Neuronal stem cell (in vitro differentiated cells): ENCODE measurements around the gene IL36RN. TPM values are rescaled to one million over a fixed set of nuclear protein-coding genes. Genes with fewer than 3 reads are reported as not detected.

Source experiments
- DNase-seq: peaks from one replicate; pipeline ENCODE4 v3.0.0-alpha.2; 2013; ENCODE audit warnings: low spot score
- H2AFZ ChIP-seq: one replicate; pipeline ENCODE4 v1.6.1; 2013; ENCODE audit warnings: mild to moderate bottlenecking, low read length, inconsistent platforms
- H2AK5ac ChIP-seq: 2 replicates; pipeline ENCODE4 v1.6.1; 2013; ENCODE audit warnings: low read depth, mild to moderate bottlenecking, inconsistent platforms, low read length, moderate library complexity, mixed read lengths
- H2BK120ac ChIP-seq: 2 replicates; pipeline ENCODE4 v1.6.1; 2013; ENCODE audit warnings: low read depth, mild to moderate bottlenecking, inconsistent platforms, low read length, moderate library complexity, mixed read lengths
- H2BK12ac ChIP-seq: one replicate; pipeline ENCODE4 v1.6.1; 2013; ENCODE audit warnings: low read length, inconsistent platforms
- H2BK15ac ChIP-seq: 2 replicates; pipeline ENCODE4 v1.6.1; 2013; ENCODE audit warnings: mild to moderate bottlenecking, low read length, inconsistent platforms, mixed read lengths
- H2BK5ac ChIP-seq: one replicate; pipeline ENCODE4 v1.6.1; 2013; ENCODE audit warnings: inconsistent platforms, mild to moderate bottlenecking, low read length, moderate library complexity
- H3K14ac ChIP-seq: one replicate; pipeline ENCODE4 v1.6.1; 2013; ENCODE audit warnings: low read length, inconsistent platforms
- H3K18ac ChIP-seq: 2 replicates; pipeline ENCODE4 v1.6.1; 2013; ENCODE audit warnings: low read length, inconsistent platforms
- H3K23ac ChIP-seq: 2 replicates; pipeline ENCODE4 v1.6.1; 2013; ENCODE audit warnings: low read depth, mild to moderate bottlenecking, mixed read lengths, low read length, inconsistent platforms; ENCODE audit not compliant: poor library complexity
- H3K27ac ChIP-seq: replicated peaks from 3 replicates; pipeline ENCODE4 v1.5.1; 2013; ENCODE audit warnings: low read length, inconsistent platforms
- H3K27me3 ChIP-seq, 3 experiments: 2 replicates each; pipeline ENCODE4 v1.6.1; 2013; ENCODE audit warnings: low read length in 3 of 3, mild to moderate bottlenecking in 2 of 3, inconsistent platforms in 1 of 3, low read depth in 1 of 3, mixed read lengths in 1 of 3, moderate library complexity in 1 of 3; ENCODE audit not compliant: control insufficient read depth in 3 of 3, insufficient read depth in 3 of 3
- H3K36me3 ChIP-seq, 2 donors: replicated peaks in 1 of 2; 2 replicates each; pipeline ENCODE4 v1.6.1; 2013; ENCODE audit warnings: low read length in 2 of 2; ENCODE audit not compliant: control insufficient read depth in 2 of 2, insufficient read depth in 2 of 2
- H3K4ac ChIP-seq: 2 replicates; pipeline ENCODE4 v1.6.1; 2013; ENCODE audit warnings: inconsistent platforms, mild to moderate bottlenecking, low read length, moderate library complexity
- H3K4me1 ChIP-seq, 2 donors: 1 replicate in 1 of 2; 2 replicates in 1 of 2; pipeline ENCODE4 v1.6.1; 2013; ENCODE audit warnings: low read length in 2 of 2, low read depth in 1 of 2; ENCODE audit not compliant: control insufficient read depth in 2 of 2, insufficient read depth in 1 of 2
- H3K4me2 ChIP-seq: one replicate; pipeline ENCODE4 v1.6.1; 2013; ENCODE audit warnings: mild to moderate bottlenecking, low read length, inconsistent platforms; ENCODE audit not compliant: insufficient read depth, poor library complexity, severe bottlenecking
- H3K4me3 ChIP-seq, 2 donors: 2 replicates each; pipeline ENCODE4 v1.5.1; 2013; ENCODE audit warnings: low read length in 2 of 2, mild to moderate bottlenecking in 2 of 2, inconsistent platforms in 1 of 2, moderate library complexity in 1 of 2
- H3K79me1 ChIP-seq: one replicate; pipeline ENCODE4 v1.6.1; 2013; ENCODE audit warnings: low read depth, mild to moderate bottlenecking, inconsistent platforms, low read length, moderate library complexity
- H3K9ac ChIP-seq: one replicate; pipeline ENCODE4 v1.6.1; 2013; ENCODE audit warnings: mild to moderate bottlenecking, low read depth, low read length, inconsistent platforms; ENCODE audit not compliant: poor library complexity
- H3K9me3 ChIP-seq, 2 donors: replicated peaks in 1 of 2; 2 replicates each; pipeline versions ENCODE3 to v1.6.1; 2013; ENCODE audit warnings: low read length in 2 of 2, mild to moderate bottlenecking in 2 of 2, inconsistent platforms in 1 of 2, low read depth in 1 of 2, mixed read lengths in 1 of 2, moderate library complexity in 1 of 2; ENCODE audit not compliant: control insufficient read depth in 2 of 2, insufficient read depth in 1 of 2
- H4K8ac ChIP-seq: one replicate; pipeline ENCODE4 v1.6.1; 2013; ENCODE audit warnings: low read depth, mild to moderate bottlenecking, inconsistent platforms, low read length, moderate library complexity
- H4K91ac ChIP-seq: one replicate; pipeline ENCODE4 v1.6.1; 2013; ENCODE audit warnings: low read length, low read depth, mild to moderate bottlenecking, inconsistent platforms; ENCODE audit not compliant: poor library complexity
- WGBS, 2 donors: extraction: QIAGEN DNeasy Blood & Tissue Kit; methylation state at CpG; one replicate each; pipeline ENCODE4 v1.1.7; 2013; ENCODE audit warnings: missing lambda C conversion rate in 2 of 2, mixed read lengths in 1 of 2; ENCODE audit not compliant: insufficient read length in 2 of 2, insufficient replicate concordance in 1 of 2; ENCODE audit errors: extremely low coverage in 2 of 2; 5-methylcytosine and 5-hydroxymethylcytosine counted together
- polyA plus RNA-seq, 2 experiments: library from polyadenylated mRNA; stranded (reverse); fragments of 200-250 nt; gene quantifications; one replicate each; pipeline ENCODE4 v1.2.3, GENCODE V29; 2013

IL36RN gene
- polyA plus RNA-seq (2013, experiment 1 of 2): 0.01 TPM
- polyA plus RNA-seq (2013, experiment 2 of 2): not detected

GRCh38 chr2:113058998-113059960 is at the start of gene IL36RN:
TSS of gene IL36RN (plus strand) at chr2:113059198. CDS start at chr2:113059439, 241 bp downstream.
- H2BK15ac ChIP-seq: no peak within 1 kb of the TSS
- peaks cover 0 to 3% (median 0%) of the 10 kb centered on the region in 3 experiments for H3K27me3 ChIP-seq
- H3K18ac ChIP-seq: peak within 1 kb of the TSS; percentile 8
- peak within 1 kb of the TSS; percentile 64 for H2BK12ac ChIP-seq
- H3K4ac ChIP-seq: no peak within 1 kb of the TSS
- no peak within 1 kb of the TSS for H3K4me3 ChIP-seq
- H3K9ac ChIP-seq: no peak within 1 kb of the TSS
- H3K23ac ChIP-seq: peak within 1 kb of the TSS; percentile 10
- no peak for DNase-seq
- peak within 1 kb of the TSS; percentile 48 for H4K8ac ChIP-seq
- H2AK5ac ChIP-seq: no peak within 1 kb of the TSS
- no peak within 1 kb of the TSS for H2AFZ ChIP-seq
- no peak within 1 kb of the TSS for H4K91ac ChIP-seq
- no peak within 1 kb of the TSS for H3K14ac ChIP-seq
- WGBS, 2 donors: no CpG with 5 or more reads among the region's 15 CpGs
- no peak within 1 kb of the TSS for H3K27ac ChIP-seq
- H2BK120ac ChIP-seq: no peak within 1 kb of the TSS
- H3K9me3 ChIP-seq: peaks cover 0 to 4% of the 10 kb centered on the region in 2 donors
- no peaks in the 10 kb centered on the region for H3K79me1 ChIP-seq
- peak within 1 kb of the TSS; percentile 44 for H2BK5ac ChIP-seq
- H3K4me1 ChIP-seq: peaks cover 0 to 1% of the 10 kb centered on the region in 2 donors
- H3K36me3 ChIP-seq: no peaks in the 10 kb centered on the region
- no peak within 1 kb of the TSS for H3K4me2 ChIP-seq

GRCh38 chr2:113009622-113010021 is 49.4 kb upstream of the IL36RN start:
- DNase-seq: no peak
- Histone ChIP-seq H2BK12ac (no peak overlapping the region), H3K14ac (no peak overlapping the region), H3K27ac (no peak overlapping the region), H2AFZ (no peak overlapping the region), H3K4me1 (peaks cover 0 to 7% of the 10 kb centered on the region in 2 donors), H3K4me2 (no peak overlapping the region), H3K79me1 (no peaks in the 10 kb centered on the region), H3K9me3 (peaks cover 0 to 2% of the 10 kb centered on the region in 2 donors), H3K36me3 (no peaks in the 10 kb centered on the region), H2AK5ac (no peak overlapping the region), H4K91ac (no peak overlapping the region), H2BK15ac (no peak overlapping the region), H3K4ac (no peak overlapping the region), H2BK120ac (no peak overlapping the region), H3K9ac (no peak overlapping the region), H3K27me3 (peaks cover 0 to 13% (median 0%) of the 10 kb centered on the region in 3 experiments), H2BK5ac (no peak overlapping the region), H3K4me3 (no peak overlapping the region), H3K23ac (no peak overlapping the region), H3K18ac (no peak overlapping the region), H4K8ac (no peak overlapping the region)
- no CpG with 5 or more reads among the region's 1 CpG for WGBS, 2 donors

DNA sequence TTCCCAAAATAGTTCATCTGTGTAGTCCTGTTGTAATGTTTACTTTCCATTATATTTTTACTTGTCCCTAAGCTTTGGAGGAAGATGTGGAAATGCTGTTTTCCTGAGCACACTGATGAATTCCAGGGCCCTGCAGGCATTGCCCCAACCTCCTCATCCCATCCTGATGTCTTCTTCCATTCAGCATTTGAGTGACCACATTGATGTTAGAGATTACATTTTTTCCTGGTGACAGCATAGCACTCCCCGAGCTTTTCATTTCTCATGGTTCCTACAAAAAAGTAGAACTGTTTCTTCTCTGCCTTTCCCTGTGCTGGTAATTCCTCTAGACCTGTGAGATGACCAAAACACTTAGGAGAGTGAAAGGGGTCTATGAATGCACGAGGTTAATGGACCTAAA is 48.9 kb upstream of the IL36RN start:
- Histone ChIP-seq H2AFZ (no peak overlapping the region), H3K27me3 (peaks cover 0 to 8% (median 0%) of the 10 kb centered on the region in 3 experiments), H3K18ac (no peak overlapping the region), H2BK120ac (no peak overlapping the region), H2BK5ac (no peak overlapping the region), H3K9me3 (peaks cover 0 to 2% of the 10 kb centered on the region in 2 donors), H2AK5ac (no peak overlapping the region), H2BK12ac (no peak overlapping the region), H3K23ac (no peak overlapping the region), H4K91ac (no peak overlapping the region), H4K8ac (peak overlapping the region; percentile 29), H3K14ac (no peak overlapping the region), H3K4me1 (peaks cover 0 to 7% of the 10 kb centered on the region in 2 donors), H3K4me2 (no peak overlapping the region), H3K4me3 (no peak overlapping the region), H3K27ac (no peak overlapping the region), H3K36me3 (no peaks in the 10 kb centered on the region), H3K79me1 (no peaks in the 10 kb centered on the region), H2BK15ac (no peak overlapping the region), H3K9ac (no peak overlapping the region), H3K4ac (no peak overlapping the region)
- WGBS, 2 donors: no CpG with 5 or more reads among the region's 2 CpGs
- no peak for DNase-seq

GRCh38 chr2:113011108-113011507 is 47.9 kb upstream of the IL36RN start:
- no peak overlapping the region for H2BK15ac ChIP-seq
- no peak overlapping the region for H3K27ac ChIP-seq
- no peak overlapping the region for H4K8ac ChIP-seq
- no peak overlapping the region for H3K23ac ChIP-seq
- peaks cover 0 to 2% of the 10 kb centered on the region in 2 donors for H3K9me3 ChIP-seq
- H3K18ac ChIP-seq: no peak overlapping the region
- H3K27me3 ChIP-seq: peaks cover 0 to 5% (median 0%) of the 10 kb centered on the region in 3 experiments
- H3K14ac ChIP-seq: no peak overlapping the region
- no peak overlapping the region for H3K4me2 ChIP-seq
- no peak overlapping the region for H2BK120ac ChIP-seq
- no peak overlapping the region for H4K91ac ChIP-seq
- no peaks in the 10 kb centered on the region for H3K36me3 ChIP-seq
- H2BK5ac ChIP-seq: no peak overlapping the region
- H2AFZ ChIP-seq: no peak overlapping the region
- H3K4ac ChIP-seq: no peak overlapping the region
- no peak overlapping the region for H3K9ac ChIP-seq
- peaks cover 0 to 7% of the 10 kb centered on the region in 2 donors for H3K4me1 ChIP-seq
- no peaks in the 10 kb centered on the region for H3K79me1 ChIP-seq
- no CpG with 5 or more reads among the region's 1 CpG for WGBS, 2 donors
- H2BK12ac ChIP-seq: no peak overlapping the region
- no peak overlapping the region for H2AK5ac ChIP-seq
- no peak overlapping the region for H3K4me3 ChIP-seq
- no peak for DNase-seq
